Panc1 (cell line): ENCODE data around the gene ZFHX3.

Source experiments
- CTCF ChIP-seq: fragments of 450-650 bp; IDR thresholded peaks from 2 replicates; pipeline ENCODE4 v1.5.1; 2017; ENCODE audit warnings: mild to moderate bottlenecking
- POLR2AphosphoS5 ChIP-seq: IDR thresholded peaks from 2 replicates; pipeline ENCODE4 v1.6.1; 2012; ENCODE audit warnings: mild to moderate bottlenecking, low read depth, low read length, moderate library complexity
- REST ChIP-seq, 2 experiments: IDR thresholded peaks; 2 replicates each; pipeline ENCODE4 v1.6.1; 2011 to 2012; ENCODE audit warnings: low read depth in 2 of 2, control low read depth in 1 of 2, low read length in 1 of 2, mild to moderate bottlenecking in 1 of 2, moderate library complexity in 1 of 2; ENCODE audit not compliant: insufficient read depth in 1 of 2

- TF ChIP-seq REST (IDR thresholded peaks at IDR 0.05; ENCODE audit: insufficient read depth in 1 of 2, low read depth in 2 of 2, low read length in 1 of 2) (no peak), POLR2AphosphoS5 (no peak), CTCF (peak; percentile 40)
These were observed 191.1 kb downstream of the ZFHX3 start for GRCh38 chr16:72856797-72857196.
